ENCODE data around the gene NASP. TPM values are rescaled to one million over a fixed set of nuclear protein-coding genes. Genes with fewer than 3 reads are reported as not detected.
A peak's percentile ranks its signal among the peaks of the same experiment; 100 is the strongest.

The NASP gene
- total and polyA plus RNA-seq, 2 of the 13 experiments (the other 11 are each of a cell fraction or from before 2014, with no cell fraction given) = 132 to 256 TPM

DNA sequence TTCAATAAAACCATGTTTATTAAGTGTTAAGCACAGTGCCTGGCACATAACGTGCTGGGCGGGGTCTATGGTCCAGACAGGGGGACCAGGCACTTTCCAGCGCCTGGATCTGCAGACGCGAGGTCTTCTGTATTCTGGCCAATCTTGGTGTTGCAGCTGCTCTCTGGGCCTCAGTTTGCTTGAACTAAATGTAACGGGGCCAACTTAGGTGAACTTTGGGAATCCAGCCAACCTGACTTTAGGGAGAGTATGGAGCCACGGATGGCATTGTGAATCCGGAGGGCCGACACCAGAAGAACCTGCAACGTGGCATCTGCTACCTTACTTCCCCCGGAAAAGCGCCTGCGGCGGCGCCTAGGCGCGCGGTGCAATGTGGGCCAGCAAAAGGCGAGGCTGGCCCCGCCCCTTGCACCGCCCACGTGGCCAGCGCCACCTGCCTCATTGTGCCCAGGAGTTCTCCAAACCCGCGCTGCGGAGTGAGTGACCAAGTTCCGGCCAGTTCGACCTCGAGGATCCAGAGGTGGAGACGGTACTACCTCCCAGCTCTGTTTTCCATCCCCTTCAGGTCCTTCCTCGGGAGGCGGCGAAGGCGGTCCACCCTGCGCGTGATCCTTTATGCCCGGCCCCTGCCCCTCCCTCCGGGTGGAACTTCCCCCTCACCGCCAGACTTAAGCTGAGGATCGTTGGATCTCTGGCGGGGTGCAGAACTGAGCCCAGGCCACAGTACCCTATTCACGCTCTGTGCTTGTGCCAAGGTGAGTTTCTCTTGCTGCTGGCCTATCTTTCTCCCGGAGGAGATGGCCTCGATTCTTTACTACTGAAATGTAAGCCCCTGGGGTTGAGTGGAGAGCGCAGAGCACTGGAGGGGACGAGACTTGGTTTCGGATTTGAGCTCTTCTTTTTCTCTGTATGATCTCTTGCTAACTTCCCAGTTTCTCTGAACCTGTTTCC lies 33.2 kb upstream of the NASP start, which contains the start of gene AKR1A1 (continued):
- TF ChIP-seq ZNF501 (CRISPR knock-in tag; IDR thresholded peaks at IDR 0.05) = peak; percentile 93
- TF ChIP-seq, protein P1, sequence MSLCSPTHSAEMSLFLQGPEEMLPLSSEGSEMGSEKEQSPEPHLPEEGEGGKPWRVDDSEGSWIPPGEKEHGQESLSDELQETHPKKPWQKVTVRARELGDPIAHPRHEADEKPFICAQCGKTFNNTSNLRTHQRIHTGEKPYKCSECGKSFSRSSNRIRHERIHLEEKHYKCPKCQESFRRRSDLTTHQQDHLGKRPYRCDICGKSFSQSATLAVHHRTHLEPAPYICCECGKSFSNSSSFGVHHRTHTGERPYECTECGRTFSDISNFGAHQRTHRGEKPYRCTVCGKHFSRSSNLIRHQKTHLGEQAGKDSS (CRISPR knock-in tag; IDR thresholded peaks at IDR 0.05; ENCODE audit: borderline replicate concordance, low read depth) = 0 out of 2 replicates have a peak, but pooled peaks have one; percentile 78
- no peak for TF ChIP-seq PRPF4 (IDR thresholded peaks at IDR 0.05; ENCODE audit: low read depth, low read length, poor library complexity, severe bottlenecking)
- TF ChIP-seq, protein P2, sequence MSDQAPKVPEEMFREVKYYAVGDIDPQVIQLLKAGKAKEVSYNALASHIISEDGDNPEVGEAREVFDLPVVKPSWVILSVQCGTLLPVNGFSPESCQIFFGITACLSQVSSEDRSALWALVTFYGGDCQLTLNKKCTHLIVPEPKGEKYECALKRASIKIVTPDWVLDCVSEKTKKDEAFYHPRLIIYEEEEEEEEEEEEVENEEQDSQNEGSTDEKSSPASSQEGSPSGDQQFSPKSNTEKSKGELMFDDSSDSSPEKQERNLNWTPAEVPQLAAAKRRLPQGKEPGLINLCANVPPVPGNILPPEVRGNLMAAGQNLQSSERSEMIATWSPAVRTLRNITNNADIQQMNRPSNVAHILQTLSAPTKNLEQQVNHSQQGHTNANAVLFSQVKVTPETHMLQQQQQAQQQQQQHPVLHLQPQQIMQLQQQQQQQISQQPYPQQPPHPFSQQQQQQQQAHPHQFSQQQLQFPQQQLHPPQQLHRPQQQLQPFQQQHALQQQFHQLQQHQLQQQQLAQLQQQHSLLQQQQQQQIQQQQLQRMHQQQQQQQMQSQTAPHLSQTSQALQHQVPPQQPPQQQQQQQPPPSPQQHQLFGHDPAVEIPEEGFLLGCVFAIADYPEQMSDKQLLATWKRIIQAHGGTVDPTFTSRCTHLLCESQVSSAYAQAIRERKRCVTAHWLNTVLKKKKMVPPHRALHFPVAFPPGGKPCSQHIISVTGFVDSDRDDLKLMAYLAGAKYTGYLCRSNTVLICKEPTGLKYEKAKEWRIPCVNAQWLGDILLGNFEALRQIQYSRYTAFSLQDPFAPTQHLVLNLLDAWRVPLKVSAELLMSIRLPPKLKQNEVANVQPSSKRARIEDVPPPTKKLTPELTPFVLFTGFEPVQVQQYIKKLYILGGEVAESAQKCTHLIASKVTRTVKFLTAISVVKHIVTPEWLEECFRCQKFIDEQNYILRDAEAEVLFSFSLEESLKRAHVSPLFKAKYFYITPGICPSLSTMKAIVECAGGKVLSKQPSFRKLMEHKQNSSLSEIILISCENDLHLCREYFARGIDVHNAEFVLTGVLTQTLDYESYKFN (CRISPR knock-in tag; conservative IDR thresholded peaks at IDR 0.05) = peak; percentile 46
- TF ChIP-seq ZNF263 (CRISPR knock-in tag; IDR thresholded peaks at IDR 0.05) = peak; percentile 38; the same call in 1 of the 2 replicates
- peak; percentile 72; the same call in 1 of the 2 replicates for TF ChIP-seq CCDC6 (CRISPR knock-in tag; IDR thresholded peaks at IDR 0.05)
- TF ChIP-seq RBFOX2 (IDR thresholded peaks at IDR 0.05; ENCODE audit: low read depth, low read length) = peak; percentile 99
- TF ChIP-seq GTF3A (CRISPR knock-in tag; conservative IDR thresholded peaks at IDR 0.05) = no peak
- TF ChIP-seq ZNF138 (CRISPR knock-in tag; IDR thresholded peaks at IDR 0.05; ENCODE audit: low read depth) = 0 out of 2 replicates have a peak, but pooled peaks have one; percentile 28
- peak; percentile 78; the same call in 1 of the 2 replicates for TF ChIP-seq ZBTB3 (CRISPR knock-in tag; IDR thresholded peaks at IDR 0.05; ENCODE audit: borderline replicate concordance, low read depth)
- no peak for TF ChIP-seq PHF5A (CRISPR knock-in tag; IDR thresholded peaks at IDR 0.05; ENCODE audit: low read depth, unreplicated experiment)
- TF ChIP-seq FOXC1 (CRISPR knock-in tag; IDR thresholded peaks at IDR 0.05; ENCODE audit: borderline replicate concordance) = peak; percentile 95
- TF ChIP-seq, protein P3, sequence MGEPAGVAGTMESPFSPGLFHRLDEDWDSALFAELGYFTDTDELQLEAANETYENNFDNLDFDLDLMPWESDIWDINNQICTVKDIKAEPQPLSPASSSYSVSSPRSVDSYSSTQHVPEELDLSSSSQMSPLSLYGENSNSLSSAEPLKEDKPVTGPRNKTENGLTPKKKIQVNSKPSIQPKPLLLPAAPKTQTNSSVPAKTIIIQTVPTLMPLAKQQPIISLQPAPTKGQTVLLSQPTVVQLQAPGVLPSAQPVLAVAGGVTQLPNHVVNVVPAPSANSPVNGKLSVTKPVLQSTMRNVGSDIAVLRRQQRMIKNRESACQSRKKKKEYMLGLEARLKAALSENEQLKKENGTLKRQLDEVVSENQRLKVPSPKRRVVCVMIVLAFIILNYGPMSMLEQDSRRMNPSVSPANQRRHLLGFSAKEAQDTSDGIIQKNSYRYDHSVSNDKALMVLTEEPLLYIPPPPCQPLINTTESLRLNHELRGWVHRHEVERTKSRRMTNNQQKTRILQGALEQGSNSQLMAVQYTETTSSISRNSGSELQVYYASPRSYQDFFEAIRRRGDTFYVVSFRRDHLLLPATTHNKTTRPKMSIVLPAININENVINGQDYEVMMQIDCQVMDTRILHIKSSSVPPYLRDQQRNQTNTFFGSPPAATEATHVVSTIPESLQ (CRISPR knock-in tag; conservative IDR thresholded peaks at IDR 0.05) = no peak
- no peak; the same call in 1 of the 2 replicates for TF ChIP-seq ELF3 (CRISPR knock-in tag; IDR thresholded peaks at IDR 0.05)
- TF ChIP-seq ZNF253 (CRISPR knock-in tag; IDR thresholded peaks at IDR 0.05; ENCODE audit: borderline replicate concordance) = no peak
- TF ChIP-seq, protein P4, sequence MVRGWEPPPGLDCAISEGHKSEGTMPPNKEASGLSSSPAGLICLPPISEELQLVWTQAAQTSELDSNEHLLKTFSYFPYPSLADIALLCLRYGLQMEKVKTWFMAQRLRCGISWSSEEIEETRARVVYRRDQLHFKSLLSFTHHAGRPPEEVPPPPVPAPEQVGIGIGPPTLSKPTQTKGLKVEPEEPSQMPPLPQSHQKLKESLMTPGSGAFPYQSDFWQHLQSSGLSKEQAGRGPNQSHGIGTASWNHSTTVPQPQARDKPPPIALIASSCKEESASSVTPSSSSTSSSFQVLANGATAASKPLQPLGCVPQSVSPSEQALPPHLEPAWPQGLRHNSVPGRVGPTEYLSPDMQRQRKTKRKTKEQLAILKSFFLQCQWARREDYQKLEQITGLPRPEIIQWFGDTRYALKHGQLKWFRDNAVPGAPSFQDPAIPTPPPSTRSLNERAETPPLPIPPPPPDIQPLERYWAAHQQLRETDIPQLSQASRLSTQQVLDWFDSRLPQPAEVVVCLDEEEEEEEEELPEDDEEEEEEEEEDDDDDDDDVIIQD (CRISPR knock-in tag; IDR thresholded peaks at IDR 0.05; ENCODE audit: low read depth) = no peak

Measured in HepG2 (cell line).